ENCODE results near the gene ARMCX1. TPM values are rescaled to one million over a fixed set of nuclear protein-coding genes. Genes with fewer than 3 reads are reported as not detected.
A peak's percentile ranks its signal among the peaks of the same experiment; 100 is the strongest.
"Not testable (repeated sequence)": the region's sequence is repeated elsewhere in the genome, so short reads cannot be mapped to it uniquely, and the experiment has no call there.

ARMCX1 gene
- total RNA-seq, 1 donor from 2014 or later = 25.0 TPM

- peaks cover 7% of the 10 kb centered on the region for H3K4me1 Mint-ChIP-seq (ENCODE audit: unreplicated experiment)
- peak overlapping the region; percentile 88 for H3K27ac Mint-ChIP-seq
- TF ChIP-seq CTCF (conservative IDR thresholded peaks at IDR 0.05) = no peak
- H3K4me3 Mint-ChIP-seq = peak overlapping the region; percentile 91
- no peaks in the 10 kb centered on the region for H3K27me3 Mint-ChIP-seq
- DNase-seq (ENCODE audit: extremely low spot score, unreplicated experiment) = no peak
- peaks cover 8% of the 10 kb centered on the region for H3K36me3 Mint-ChIP-seq
- H3K9me3 Mint-ChIP-seq = no peaks in the 10 kb centered on the region
Observed at GRCh38 chrX:101550751-101551379, 518 bp downstream of the ARMCX1 start.

GRCh38 chrX:101551380-101551767 is 1.0 kb downstream of the ARMCX1 start:
- H3K4me1 Mint-ChIP-seq (ENCODE audit: unreplicated experiment) = peaks cover 7% of the 10 kb centered on the region
- no peak overlapping the region for H3K27ac Mint-ChIP-seq
- H3K9me3 Mint-ChIP-seq = no peaks in the 10 kb centered on the region
- no peak for TF ChIP-seq CTCF (conservative IDR thresholded peaks at IDR 0.05)
- peaks cover 8% of the 10 kb centered on the region for H3K36me3 Mint-ChIP-seq
- peak overlapping the region; percentile 91 for H3K4me3 Mint-ChIP-seq
- no peaks in the 10 kb centered on the region for H3K27me3 Mint-ChIP-seq
- no peak for DNase-seq (ENCODE audit: extremely low spot score, unreplicated experiment)

- no peak overlapping the region for H3K4me3 Mint-ChIP-seq
- DNase-seq (ENCODE audit: extremely low spot score, unreplicated experiment) = no peak
- peaks cover 7% of the 10 kb centered on the region for H3K4me1 Mint-ChIP-seq (ENCODE audit: unreplicated experiment)
- no peaks in the 10 kb centered on the region for H3K9me3 Mint-ChIP-seq
- peaks cover 8% of the 10 kb centered on the region for H3K36me3 Mint-ChIP-seq
- no peak for TF ChIP-seq CTCF (conservative IDR thresholded peaks at IDR 0.05)
- H3K27me3 Mint-ChIP-seq = no peaks in the 10 kb centered on the region
- no peak overlapping the region for H3K27ac Mint-ChIP-seq
Observed at GRCh38 chrX:101552714-101553113, 2.4 kb downstream of the ARMCX1 start.

GRCh38 chrX:101564651-101565050 is 14.3 kb downstream of the ARMCX1 start:
- Mint-ChIP-seq H3K9me3 (no peaks in the 10 kb centered on the region), H3K27ac (no peak overlapping the region), H3K36me3 (no peaks in the 10 kb centered on the region), H3K4me3 (no peak overlapping the region), H3K4me1 (ENCODE audit: unreplicated experiment) (no peaks in the 10 kb centered on the region), H3K27me3 (no peaks in the 10 kb centered on the region)
- no peak for TF ChIP-seq CTCF (conservative IDR thresholded peaks at IDR 0.05)
- no peak for DNase-seq (ENCODE audit: extremely low spot score, unreplicated experiment)

- peak; percentile 77 for TF ChIP-seq CTCF (conservative IDR thresholded peaks at IDR 0.05)
- Mint-ChIP-seq H3K27ac (no peak overlapping the region), H3K4me3 (peak overlapping the region; percentile 15), H3K4me1 (ENCODE audit: unreplicated experiment) (no peaks in the 10 kb centered on the region), H3K9me3 (peaks cover 9% of the 10 kb centered on the region), H3K36me3 (no peaks in the 10 kb centered on the region), H3K27me3 (peaks cover 6% of the 10 kb centered on the region)
- no peak for DNase-seq (ENCODE audit: extremely low spot score, unreplicated experiment)
Observed at GRCh38 chrX:101595739-101596419, 45.5 kb downstream of the ARMCX1 start.

GRCh38 chrX:101599592-101599991 is 49.2 kb downstream of the ARMCX1 start:
- H3K4me1 Mint-ChIP-seq (ENCODE audit: unreplicated experiment); H3K9me3 Mint-ChIP-seq; H3K36me3 Mint-ChIP-seq; DNase-seq (ENCODE audit: extremely low spot score, unreplicated experiment); H3K27ac Mint-ChIP-seq; H3K27me3 Mint-ChIP-seq; H3K4me3 Mint-ChIP-seq: not testable (repeated sequence)
